Type B pancreatic cell (in vitro differentiated cells): Measurements from ENCODE around the gene LILRB5. TPM values are rescaled to one million over a fixed set of nuclear protein-coding genes. Genes with fewer than 3 reads are reported as not detected.
"Not testable (repeated sequence)": the region's sequence is repeated elsewhere in the genome, so short reads cannot be mapped to it uniquely, and the experiment has no call there.

Source experiments
- DNase-seq: peaks from one replicate; pipeline ENCODE4 v3.0.0; 2021; ENCODE audit warnings: mixed read lengths; ENCODE audit not compliant: unreplicated experiment; ENCODE audit errors: extremely low spot score
- H3K27ac Mint-ChIP-seq: 2 replicates; pipeline ENCODE4 v1.8.0; 2021; ENCODE audit warnings: mild to moderate bottlenecking, mixed read lengths
- H3K27me3 Mint-ChIP-seq: 2 replicates; pipeline ENCODE4 v1.8.0; 2021; ENCODE audit warnings: mixed read lengths
- H3K36me3 Mint-ChIP-seq: 2 replicates; pipeline ENCODE4 v1.8.0; 2021; ENCODE audit warnings: mixed read lengths
- H3K4me1 Mint-ChIP-seq: one replicate; pipeline ENCODE4 v1.8.0; 2021; ENCODE audit warnings: mixed read lengths; ENCODE audit not compliant: unreplicated experiment
- H3K4me3 Mint-ChIP-seq: 2 replicates; pipeline ENCODE4 v1.8.0; 2021; ENCODE audit warnings: mild to moderate bottlenecking, mixed read lengths
- H3K9me3 Mint-ChIP-seq: 2 replicates; pipeline ENCODE4 v1.8.0; 2021; ENCODE audit warnings: mixed read lengths
- CTCF ChIP-seq: fragments of 200-600 bp; sonication (generic); conservative IDR thresholded peaks from 2 replicates; pipeline ENCODE4 v1.5.0; 2021; ENCODE audit warnings: antibody characterized with exemption, mild to moderate bottlenecking
- total RNA-seq: library from RNA; stranded (reverse); gene quantifications from 2 replicates; pipeline ENCODE4 v1.2.1, GENCODE V29; 2021; ENCODE audit warnings: low replicate concordance

LILRB5 gene
- total RNA-seq, 1 donor from 2014 or later = not detected

DNA sequence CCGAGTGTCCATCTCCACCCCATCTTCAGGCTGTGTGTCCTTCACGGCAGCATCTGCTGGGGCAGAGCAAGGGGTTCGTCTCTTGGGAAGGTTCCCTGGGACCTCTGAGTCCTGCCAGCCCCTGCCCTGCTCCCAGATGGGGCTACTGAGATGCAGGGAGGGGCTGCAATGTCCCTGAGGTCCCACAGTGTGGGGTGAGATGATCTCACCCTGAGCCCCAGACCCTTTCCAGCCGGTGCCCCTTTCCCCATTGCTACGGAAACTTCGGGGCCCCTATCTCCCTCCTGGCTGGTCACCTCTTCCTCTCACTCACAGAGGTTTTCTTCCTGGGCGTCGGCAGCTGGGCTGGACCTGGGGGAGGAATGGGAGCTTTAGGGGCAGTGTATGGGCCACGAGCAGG, 18.9 kb upstream of the LILRB5 start:
- Mint-ChIP-seq H3K4me3 (no peak overlapping the region), H3K27ac (no peak overlapping the region), H3K9me3 (no peaks in the 10 kb centered on the region), H3K27me3 (peaks cover 46% of the 10 kb centered on the region), H3K4me1 (no peaks in the 10 kb centered on the region), H3K36me3 (no peaks in the 10 kb centered on the region)
- peak; percentile 56 for DNase-seq
- no peak for TF ChIP-seq CTCF

DNA sequence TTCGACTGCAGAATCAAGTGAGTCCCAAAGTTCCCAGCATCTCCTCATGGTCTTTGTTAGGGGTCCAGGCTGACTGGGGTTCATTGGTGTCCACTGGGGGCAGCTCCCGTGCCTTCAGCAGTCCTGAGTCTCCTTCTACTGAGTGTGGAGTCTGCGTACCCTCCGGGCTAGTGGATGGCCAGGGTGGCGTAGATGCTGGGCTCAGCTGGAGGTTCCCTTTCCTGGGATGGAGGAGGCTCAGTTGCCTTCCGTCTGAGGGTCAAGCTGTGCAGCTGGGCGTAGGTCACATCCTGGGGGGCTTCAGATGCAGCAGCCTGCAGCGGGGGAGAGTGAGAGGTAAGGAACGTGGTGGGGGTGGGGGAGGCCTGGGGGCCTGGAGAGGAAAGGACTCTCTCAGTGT, 17.4 kb upstream of the LILRB5 start:
- H3K27me3 Mint-ChIP-seq = peaks cover 40% of the 10 kb centered on the region
- H3K4me1 Mint-ChIP-seq, H3K9me3 Mint-ChIP-seq, H3K27ac Mint-ChIP-seq, H3K4me3 Mint-ChIP-seq, DNase-seq, H3K36me3 Mint-ChIP-seq: not testable (repeated sequence)

- H3K27ac Mint-ChIP-seq = no peak overlapping the region
- H3K27me3 Mint-ChIP-seq = peaks cover 38% of the 10 kb centered on the region
- H3K36me3 Mint-ChIP-seq = no peaks in the 10 kb centered on the region
- DNase-seq = no peak
- no peaks in the 10 kb centered on the region for H3K4me1 Mint-ChIP-seq
- no peak for TF ChIP-seq CTCF
- H3K9me3 Mint-ChIP-seq = no peaks in the 10 kb centered on the region
- H3K4me3 Mint-ChIP-seq = no peak overlapping the region
Observed at GRCh38 chr19:54273821-54274220, 16.7 kb upstream of the LILRB5 start.

- H3K27me3 Mint-ChIP-seq = peaks cover 44% of the 10 kb centered on the region
- H3K9me3 Mint-ChIP-seq, H3K4me3 Mint-ChIP-seq, H3K36me3 Mint-ChIP-seq, H3K4me1 Mint-ChIP-seq, H3K27ac Mint-ChIP-seq: not testable (repeated sequence)
- DNase-seq = peak; percentile 34
Observed at GRCh38 chr19:54272181-54272580, 15.1 kb upstream of the LILRB5 start.

DNA sequence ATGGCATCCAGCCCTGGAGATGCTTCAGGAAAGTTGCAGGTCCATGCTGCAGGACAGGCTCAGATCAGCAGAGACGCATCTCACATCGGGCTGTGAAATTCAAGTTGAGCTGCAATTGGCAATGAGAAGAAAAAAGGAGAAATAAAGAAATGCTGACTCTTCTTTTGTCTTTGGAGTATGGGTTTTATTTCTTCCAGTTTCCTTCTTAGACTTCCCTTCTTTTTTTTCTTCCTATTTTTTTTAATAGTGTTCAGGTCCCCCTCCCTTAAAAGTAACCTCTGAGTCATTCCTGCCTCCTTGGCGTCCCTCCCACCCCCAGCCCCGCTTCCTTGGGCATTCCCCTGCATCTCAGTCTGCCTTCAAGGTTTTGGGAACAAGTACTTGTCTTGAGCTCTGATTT, 14.5 kb upstream of the LILRB5 start:
- H3K4me3 Mint-ChIP-seq, H3K36me3 Mint-ChIP-seq, H3K27ac Mint-ChIP-seq, H3K9me3 Mint-ChIP-seq, DNase-seq, H3K4me1 Mint-ChIP-seq: not testable (repeated sequence)
- peaks cover 43% of the 10 kb centered on the region for H3K27me3 Mint-ChIP-seq

DNA sequence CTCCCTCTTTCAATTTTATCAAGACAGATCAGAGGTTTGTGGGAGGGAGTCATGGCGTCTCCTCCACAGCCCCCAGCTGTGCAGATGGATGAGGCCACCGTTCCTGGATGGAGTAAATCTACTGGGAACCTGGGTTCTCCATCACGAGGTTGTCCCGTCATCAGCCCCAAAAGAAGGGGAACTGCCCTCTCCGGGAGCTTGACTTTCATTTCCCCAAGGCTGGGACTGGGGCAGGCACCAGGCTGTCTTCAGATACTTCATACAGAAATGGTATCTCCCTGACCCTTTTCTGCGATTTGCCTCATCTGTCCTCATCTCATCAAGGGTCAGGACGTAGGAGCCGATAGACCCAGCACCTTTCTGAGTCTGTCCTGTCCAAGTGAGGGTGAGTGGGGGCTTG, 14.0 kb upstream of the LILRB5 start:
- Mint-ChIP-seq H3K9me3 (no peaks in the 10 kb centered on the region), H3K4me1 (no peaks in the 10 kb centered on the region), H3K36me3 (no peaks in the 10 kb centered on the region), H3K4me3 (no peak overlapping the region), H3K27ac (no peak overlapping the region), H3K27me3 (peaks cover 39% of the 10 kb centered on the region)
- no peak for TF ChIP-seq CTCF
- DNase-seq = no peak

DNA sequence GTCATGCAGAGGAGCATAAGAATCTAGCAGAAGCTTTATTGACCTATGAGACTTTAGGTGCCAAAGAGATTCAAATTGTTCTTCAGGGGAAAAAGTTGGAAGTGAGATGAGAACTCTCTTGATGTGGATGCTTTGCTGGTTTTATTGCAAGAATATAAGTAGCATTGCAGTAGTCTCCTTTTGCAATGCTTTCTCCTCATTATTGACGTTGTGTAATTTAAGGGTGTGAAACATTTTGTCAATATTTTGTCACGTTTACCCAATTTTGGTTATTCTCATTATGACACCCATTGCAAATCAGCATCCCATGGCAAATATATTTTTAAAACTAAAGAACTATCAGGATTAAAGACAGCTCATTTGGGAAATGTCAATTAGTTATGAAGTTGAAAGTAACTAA, 11.9 kb upstream of the LILRB5 start:
- Mint-ChIP-seq H3K27me3 (peaks cover 30% of the 10 kb centered on the region), H3K4me1 (no peaks in the 10 kb centered on the region), H3K27ac (no peak overlapping the region), H3K4me3 (no peak overlapping the region), H3K9me3 (no peaks in the 10 kb centered on the region), H3K36me3 (no peaks in the 10 kb centered on the region)
- DNase-seq = no peak
- no peak for TF ChIP-seq CTCF
